ENCODE measurements around the gene SHF.
A peak's percentile ranks its signal among the peaks of the same experiment; 100 is the strongest.

SHF gene

GRCh38 chr15:45199136-45199810, 11.5 kb upstream of the SHF start:
- DNase-seq (ENCODE audit: low read depth) = peak; percentile 18

DNA sequence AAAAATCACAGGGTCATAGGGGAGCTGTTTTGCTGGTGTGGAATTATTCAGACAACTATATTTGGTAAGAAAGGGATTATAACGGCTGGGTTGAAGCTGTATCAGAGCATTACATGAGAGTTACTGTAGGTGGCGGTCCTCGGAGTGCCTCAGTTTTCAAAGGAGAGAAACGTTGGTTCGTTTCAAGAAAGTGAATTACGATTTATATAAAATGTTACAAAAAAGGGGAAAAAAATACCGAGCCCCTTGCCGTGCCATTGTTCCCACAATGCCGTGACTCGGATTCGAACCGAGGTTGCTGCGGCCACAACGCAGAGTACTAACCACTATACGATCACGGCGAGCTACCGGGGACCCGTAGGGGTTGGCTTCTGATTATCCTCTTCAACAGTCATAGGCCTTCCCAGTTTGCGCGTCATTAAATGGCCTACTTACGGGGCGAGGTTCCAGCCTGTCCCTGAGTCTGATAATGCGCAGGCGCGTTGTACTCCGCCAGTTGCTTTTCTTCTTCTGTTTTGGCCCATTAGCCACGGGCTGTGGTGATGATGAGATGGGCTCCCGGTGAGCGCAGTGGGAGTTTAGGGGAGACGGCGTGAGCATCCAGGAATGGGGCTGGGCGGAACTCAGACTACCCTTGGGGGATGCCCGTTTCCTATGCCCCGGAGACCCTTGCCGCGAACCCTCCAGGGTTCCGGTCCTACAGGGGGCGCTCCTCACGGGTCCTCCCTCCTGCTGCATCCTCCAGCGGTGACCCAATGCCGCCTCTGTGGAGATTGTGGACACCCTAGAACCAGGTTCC, 10.8 kb upstream of the SHF start:
- peak; percentile 87 for DNase-seq (ENCODE audit: low read depth)

DNA sequence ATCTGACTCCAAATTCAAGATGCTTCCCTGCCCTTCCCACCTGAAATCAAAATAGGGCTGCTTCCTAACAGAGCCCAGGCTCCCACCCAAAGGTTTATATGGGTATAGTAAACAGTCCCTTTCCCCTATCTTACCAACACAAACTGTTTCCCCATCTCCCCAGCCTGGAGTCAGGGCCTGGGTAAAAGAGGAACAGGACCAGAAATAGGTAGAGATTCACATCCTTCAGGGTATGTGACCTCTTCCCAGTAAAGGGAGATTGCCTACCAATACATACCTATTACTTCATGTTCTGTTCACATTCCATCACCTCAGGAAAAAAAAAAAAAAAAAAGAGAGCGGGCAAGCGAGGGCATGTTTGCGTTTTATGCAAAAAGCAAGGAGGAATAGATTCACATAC, 9.7 kb upstream of the SHF start:
- no peak for DNase-seq (ENCODE audit: low read depth)

DNA sequence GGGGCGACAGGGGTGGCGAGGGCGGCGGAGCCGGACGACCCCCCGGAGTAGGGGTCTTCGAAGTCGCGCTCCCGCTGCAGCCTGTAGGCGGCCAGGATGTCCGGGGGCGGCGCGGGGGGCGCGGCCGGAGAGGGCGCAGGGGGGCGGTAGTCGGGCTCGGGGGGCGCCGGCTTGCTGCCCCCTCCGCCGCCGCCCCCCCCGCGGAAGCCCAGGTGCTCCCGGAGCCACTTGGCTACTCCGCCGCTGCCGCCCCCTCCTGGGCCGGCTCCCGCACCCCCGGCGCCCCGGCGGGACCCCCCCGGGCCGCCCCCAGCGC, 230 bp downstream of the SHF start:
- DNase-seq (ENCODE audit: low read depth) = no peak

- no peak for DNase-seq (ENCODE audit: low read depth)
Measured at GRCh38 chr15:45186771-45187577, 792 bp downstream of the SHF start.

DNA sequence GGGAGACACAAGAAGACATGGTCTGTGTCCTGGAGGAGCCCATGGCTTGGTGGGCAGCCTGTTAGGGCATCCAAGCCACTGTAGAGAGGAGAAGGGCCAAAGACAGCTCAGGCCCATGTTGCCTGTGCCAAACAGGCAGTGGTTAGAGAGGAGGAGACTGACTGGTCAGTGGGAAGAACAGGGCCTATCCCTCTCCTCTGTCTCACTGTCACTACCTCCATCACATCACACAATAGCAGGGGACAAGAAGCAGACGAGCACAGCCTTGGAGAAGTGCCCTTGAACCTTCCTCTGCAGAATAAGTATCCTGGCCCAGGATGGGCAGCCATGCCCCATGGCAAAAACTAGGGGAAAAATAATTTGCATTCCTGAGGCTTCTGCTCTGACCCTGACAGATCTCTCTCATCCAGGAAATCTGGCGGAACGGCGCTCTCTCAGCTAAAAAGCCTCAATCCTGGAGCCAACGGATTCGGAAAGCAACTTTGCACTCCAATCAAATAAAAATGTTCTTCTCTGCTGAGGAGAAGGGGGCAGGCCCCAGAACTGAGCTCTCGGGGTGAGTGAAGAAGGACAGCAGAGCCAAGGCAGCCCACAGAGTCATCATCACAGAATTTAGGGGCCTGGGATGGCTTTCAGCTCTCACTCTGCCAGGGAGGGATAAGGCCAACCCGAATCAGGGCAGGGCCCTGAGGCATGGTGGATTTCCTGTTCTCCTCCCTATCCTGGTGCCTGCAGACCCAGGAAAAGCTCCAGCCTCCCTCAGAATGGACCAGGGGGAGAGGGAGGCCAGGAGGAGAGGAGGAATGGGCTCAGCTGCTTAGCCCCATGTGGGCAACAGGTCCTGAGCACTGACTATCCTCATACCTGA, 1.6 kb downstream of the SHF start:
- no peak for DNase-seq (ENCODE audit: low read depth)

GRCh38 chr15:45185069-45185779, 2.5 kb downstream of the SHF start:
- no peak for DNase-seq (ENCODE audit: low read depth)

DNA sequence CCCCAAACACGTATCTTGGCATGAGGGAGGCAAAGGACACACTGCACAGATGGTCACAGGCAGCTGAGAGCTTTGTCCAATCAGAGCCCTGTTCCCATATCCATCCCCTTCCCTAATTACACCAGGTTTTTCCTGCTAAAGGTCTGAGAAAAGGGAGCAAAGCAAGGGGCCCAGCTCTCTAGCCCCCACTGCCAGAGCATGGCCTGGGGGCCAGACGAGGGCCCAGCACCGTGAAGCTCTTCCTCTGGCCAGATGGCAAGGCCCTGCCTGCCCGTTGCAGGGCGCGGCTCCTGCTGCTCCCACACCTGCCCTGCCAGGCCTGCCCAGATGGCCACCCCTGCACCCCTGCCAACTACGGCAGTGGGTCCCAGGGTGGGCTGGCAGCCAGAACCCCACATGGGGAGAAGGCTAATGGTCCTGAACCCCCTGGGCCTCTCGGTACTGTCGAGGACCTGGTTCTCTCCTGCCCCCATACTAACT, 3.2 kb downstream of the SHF start:
- DNase-seq (ENCODE audit: low read depth) = no peak

- no peak for DNase-seq (ENCODE audit: low read depth)
Measured at GRCh38 chr15:45183511-45183910, 4.3 kb downstream of the SHF start.

- no peak for DNase-seq (ENCODE audit: low read depth)
Measured at GRCh38 chr15:45182996-45183395, 4.8 kb downstream of the SHF start.

DNA sequence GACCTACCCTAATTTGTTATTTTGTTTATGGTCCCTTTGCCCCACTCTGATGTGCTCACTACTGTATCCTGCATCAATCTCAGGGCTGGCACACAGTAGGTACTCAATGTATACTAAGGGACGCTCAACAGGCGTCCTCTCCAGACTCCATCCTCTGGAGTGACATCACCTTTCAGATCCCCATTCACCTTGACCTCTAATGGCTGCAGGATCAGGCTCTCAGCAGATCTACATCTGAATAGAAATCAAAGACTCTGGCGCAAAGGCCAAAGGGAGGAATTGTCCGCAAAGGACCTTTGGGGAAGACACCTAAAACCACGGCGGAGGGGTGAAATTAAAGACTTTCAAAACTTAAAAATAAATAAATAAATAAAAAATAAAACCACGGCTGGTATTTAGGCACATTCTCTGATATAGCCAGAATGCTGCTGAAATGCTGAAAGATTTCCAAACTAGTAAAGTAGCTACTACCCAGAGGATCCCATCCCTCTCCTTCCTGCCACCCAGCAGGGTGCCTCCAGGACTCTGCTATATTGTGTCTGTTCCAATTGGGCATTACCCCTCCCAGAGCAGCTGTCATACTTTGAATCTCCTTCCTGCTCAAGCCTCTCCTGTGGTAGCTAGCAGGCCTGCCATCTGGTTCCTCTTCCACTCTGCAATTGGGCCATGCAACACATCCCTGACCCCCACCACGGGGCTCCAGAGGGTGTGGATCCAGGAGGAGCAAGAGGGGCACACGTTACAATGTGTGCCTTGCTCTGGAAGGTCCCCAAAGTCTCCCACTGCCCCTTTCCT, 6.1 kb downstream of the SHF start:
- DNase-seq (ENCODE audit: low read depth) = no peak

DNA sequence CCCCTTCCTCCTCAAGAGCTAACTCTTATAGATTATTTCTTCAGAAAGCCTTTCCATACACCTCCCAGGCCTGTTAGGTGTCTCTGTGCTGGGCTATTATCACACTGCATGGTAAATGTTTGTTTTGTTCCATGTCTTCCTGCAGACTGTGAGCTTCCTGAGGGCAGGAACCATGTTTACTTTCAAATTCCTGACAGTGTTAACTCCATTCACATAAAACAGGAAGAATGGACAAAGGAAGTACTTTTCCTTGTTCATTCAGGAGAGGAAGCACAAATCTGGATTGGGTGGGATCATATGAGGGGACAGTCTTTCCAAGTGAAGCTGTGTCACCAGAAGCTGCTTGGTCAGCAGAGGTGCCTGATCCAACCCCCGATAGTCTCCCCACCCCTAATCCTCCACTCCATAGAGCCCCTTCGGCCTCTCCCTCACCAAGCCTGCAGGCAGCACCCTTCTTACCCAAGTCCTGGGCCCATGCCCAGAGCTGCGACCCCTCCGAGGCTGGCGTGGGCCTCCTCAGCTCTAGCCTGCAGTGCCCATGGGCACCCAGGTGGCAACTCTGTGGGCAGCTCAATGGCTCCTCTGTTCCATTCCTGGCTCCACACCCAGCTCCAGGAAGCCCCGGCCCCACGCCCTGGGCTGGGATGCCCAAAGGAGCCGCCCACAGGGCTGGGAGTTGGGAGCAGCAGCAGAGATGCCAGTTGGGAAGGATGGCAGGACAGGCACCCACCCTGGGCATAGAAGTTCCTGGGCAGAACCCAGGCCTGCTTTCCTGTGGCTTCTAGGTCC, 6.9 kb downstream of the SHF start:
- no peak for DNase-seq (ENCODE audit: low read depth)

DNA sequence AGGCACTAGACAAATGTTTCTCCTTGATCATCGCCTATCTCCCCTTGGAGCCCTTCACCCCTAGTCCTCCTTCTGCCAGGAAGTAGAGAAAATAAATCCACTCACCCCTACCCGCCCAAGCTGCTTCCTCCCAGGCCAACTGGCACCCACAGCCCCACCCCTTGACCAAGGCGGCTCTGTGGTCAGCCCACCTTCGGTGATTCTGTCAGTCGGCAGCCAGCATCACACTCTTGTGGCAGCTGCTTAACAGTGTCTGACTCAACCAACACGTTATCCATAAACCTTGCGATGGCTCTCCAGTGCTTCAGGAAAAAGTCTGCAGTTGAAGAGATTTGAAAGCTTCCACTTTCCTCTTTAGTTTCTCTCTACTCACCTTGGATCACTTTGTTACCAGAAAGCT, 7.6 kb downstream of the SHF start:
- no peak for DNase-seq (ENCODE audit: low read depth)

GRCh38 chr15:45179221-45179985, 8.4 kb downstream of the SHF start:
- peak; percentile 25 for DNase-seq (ENCODE audit: low read depth)

DNA sequence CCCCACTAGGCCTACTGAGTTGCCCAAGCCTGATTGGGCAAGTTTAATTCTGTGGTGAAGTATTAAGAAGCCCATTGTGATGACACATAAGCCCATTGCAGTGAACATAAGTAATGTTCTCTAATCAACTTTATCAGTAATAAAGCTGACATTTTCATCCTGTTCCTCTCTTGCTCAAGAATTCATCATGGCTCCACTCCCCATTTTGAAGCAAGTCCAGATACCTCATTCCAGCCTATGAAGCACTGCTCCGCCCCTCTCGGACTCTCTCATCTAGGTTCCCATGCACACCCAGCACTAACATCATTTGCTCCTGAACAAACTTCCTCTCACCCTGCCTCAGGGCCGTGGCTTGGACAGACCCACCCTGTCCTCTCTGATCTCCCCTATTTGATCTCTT, 10.5 kb downstream of the SHF start:
- DNase-seq (ENCODE audit: low read depth) = no peak

DNA sequence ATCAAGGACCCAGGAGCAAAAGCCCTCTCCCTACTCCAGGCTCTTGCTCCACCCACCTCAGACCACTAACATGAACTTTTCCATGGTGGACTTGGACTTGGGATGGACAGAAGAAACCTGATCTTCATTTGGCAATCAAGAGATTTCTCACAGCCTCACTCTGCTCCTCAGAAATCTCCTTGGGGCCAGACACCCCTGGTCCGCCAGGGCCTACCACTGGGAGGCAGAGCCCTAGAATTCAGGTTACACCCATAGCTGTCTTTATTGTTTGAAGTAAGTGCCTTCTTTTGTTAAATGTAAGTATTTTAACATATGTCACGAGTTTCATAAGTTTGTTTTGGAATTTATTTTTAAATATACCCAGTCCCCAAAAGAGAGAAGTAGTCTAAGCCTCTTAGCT, 13.2 kb downstream of the SHF start:
- DNase-seq (ENCODE audit: low read depth) = no peak

DNA sequence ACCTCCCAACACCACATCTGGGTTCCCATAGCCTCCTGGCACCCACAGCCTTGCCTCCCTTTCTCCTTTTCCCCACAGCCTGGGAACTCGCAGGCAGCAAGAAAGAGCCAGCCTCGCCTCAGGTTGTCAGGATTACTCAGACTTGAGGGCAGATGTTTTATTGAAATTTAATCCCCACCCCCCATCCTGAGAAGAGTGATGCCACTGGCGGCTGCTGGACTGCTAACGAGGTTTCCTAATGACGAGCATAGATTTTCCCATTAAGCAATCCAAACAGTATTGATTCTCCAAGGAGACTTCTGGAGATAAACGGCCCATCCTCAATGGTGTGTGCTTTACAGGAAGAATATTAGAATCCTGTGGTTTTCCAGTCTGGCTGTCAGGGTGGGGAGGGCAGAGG, 13.7 kb downstream of the SHF start:
- no peak for DNase-seq (ENCODE audit: low read depth)

- no peak for DNase-seq (ENCODE audit: low read depth)
Measured at GRCh38 chr15:45171912-45172311, 15.9 kb downstream of the SHF start.

All from T-helper 22 cell (primary cell).